Measurements from ENCODE around the gene ZMIZ1.

Gene ZMIZ1

DNA sequence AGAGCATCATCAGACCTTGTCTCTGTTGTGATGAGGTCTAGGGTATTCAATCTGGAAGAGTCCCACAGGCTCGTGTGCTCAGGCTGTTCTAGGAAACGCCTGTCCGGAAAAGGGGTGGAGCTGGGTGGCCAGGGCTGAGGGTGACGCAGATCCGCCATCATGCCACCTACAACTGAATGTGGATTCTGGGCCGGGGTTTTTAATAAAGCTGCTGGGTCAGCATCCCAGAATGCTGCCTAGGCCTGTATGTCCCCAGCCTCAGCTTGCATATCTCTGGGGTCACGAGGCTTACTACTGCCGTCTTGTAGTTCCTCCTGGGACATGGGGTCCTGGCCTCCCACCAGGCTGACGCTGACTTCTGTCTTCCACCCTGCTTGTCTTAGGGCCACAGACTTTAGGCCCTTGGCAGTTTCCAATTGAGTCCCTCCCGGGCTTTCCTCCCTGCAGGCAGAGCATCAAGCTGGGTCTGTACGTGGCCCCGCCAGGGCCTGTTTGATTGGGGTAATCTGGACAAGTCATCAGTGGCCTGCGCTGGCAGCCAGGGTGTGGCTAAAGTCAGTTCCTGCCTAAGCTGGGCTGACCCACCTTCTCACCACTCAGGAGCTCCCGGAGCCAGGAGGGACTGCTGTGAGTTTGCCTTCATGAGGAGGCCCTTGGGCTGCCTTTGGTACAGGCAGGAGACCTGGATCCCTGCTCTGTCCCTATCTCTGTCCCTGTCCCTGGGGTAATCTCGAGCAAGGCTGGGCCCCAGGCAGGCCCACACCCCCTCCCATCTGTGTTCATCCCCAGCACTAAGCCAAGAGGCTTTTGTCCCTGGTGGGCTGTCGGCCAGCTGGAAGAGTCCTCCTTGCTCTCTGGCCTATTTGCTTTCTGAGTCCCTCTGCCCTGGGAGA lies 79.9 kb downstream of the ZMIZ1 start:
- no peak for DNase-seq (ENCODE audit: low read depth in 1 of 2, low spot score in 1 of 2)

DNA sequence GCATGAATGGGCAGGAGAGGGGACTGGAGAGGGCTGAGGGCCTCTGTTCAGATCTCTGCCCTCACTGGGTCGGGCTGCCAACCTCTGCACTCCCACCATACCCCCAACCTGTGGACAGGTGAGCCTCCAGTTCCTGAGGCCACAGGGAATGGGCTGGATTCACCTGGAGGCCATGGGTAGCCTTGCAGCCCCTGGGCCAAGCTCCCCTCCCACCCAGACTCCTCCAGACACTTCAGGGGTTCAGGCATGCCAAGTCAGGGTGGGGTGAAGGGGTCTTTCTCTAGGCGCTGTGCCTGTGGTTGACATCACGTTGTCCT lies 80.5 kb downstream of the ZMIZ1 start:
- no peak for DNase-seq (ENCODE audit: low read depth in 1 of 2, low spot score in 1 of 2)

GRCh38 chr10:79149662-79150443 lies 81.1 kb downstream of the ZMIZ1 start:
- no peak for DNase-seq (ENCODE audit: low read depth in 1 of 2, low spot score in 1 of 2)

GRCh38 chr10:79150444-79150754 lies 81.6 kb downstream of the ZMIZ1 start:
- no peak for DNase-seq (ENCODE audit: low read depth in 1 of 2, low spot score in 1 of 2)

GRCh38 chr10:79152423-79152817 lies 83.7 kb downstream of the ZMIZ1 start:
- DNase-seq (ENCODE audit: low read depth in 1 of 2, low spot score in 1 of 2): no peak

GRCh38 chr10:79153745-79154144 lies 85.0 kb downstream of the ZMIZ1 start:
- DNase-seq (ENCODE audit: low read depth in 1 of 2, low spot score in 1 of 2): no peak

- no peak for DNase-seq (ENCODE audit: low read depth in 1 of 2, low spot score in 1 of 2)
Observed at GRCh38 chr10:79155301-79156081, 86.7 kb downstream of the ZMIZ1 start.

GRCh38 chr10:79156334-79157274 lies 87.8 kb downstream of the ZMIZ1 start:
- DNase-seq (ENCODE audit: low read depth in 1 of 2, low spot score in 1 of 2): no peak

- no peak for DNase-seq (ENCODE audit: low read depth in 1 of 2, low spot score in 1 of 2)
Observed at GRCh38 chr10:79158004-79158340, 89.2 kb downstream of the ZMIZ1 start.

DNA sequence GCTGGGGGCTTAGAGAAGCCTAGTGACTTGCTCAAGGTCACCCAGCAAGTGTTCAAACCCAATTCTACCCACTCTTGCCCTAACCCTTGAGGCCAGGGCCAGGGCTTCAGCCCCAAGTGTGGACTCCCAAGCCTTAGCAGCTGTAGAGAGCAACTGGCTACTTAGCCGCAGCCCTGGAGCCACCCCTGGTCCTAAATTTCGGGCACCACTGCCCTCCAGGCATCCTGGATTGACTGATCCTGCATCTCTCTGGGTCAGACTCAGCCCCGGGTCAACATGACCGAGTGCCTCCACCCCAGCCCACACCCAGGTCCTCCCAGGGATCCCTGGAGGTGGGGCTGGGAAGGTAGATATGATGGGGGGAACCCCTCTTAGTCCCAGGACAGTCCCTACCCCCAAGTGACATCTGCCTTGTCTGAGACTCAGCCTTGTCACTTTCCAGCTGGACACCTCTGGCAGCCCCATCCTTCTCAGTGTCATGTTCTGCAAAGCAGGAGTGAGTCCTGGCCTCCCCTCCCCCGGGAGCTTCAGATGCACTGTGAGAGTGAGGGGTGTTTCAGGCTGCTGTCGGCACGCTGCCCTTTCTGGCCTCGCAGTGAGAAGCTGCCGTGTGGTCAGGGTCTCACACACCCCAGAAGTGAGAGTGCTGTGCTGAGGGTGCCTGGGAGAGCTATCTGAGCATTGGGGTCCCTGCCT lies 89.8 kb downstream of the ZMIZ1 start:
- no peak for DNase-seq (ENCODE audit: low read depth in 1 of 2, low spot score in 1 of 2)

GRCh38 chr10:79159141-79159651 lies 90.4 kb downstream of the ZMIZ1 start:
- DNase-seq (ENCODE audit: low read depth in 1 of 2, low spot score in 1 of 2): no peak

GRCh38 chr10:79159785-79160184 lies 91.0 kb downstream of the ZMIZ1 start:
- DNase-seq (ENCODE audit: low read depth in 1 of 2, low spot score in 1 of 2): no peak

- no peak for DNase-seq (ENCODE audit: low read depth in 1 of 2, low spot score in 1 of 2)
Observed at GRCh38 chr10:79160191-79160590, 91.4 kb downstream of the ZMIZ1 start.

DNA sequence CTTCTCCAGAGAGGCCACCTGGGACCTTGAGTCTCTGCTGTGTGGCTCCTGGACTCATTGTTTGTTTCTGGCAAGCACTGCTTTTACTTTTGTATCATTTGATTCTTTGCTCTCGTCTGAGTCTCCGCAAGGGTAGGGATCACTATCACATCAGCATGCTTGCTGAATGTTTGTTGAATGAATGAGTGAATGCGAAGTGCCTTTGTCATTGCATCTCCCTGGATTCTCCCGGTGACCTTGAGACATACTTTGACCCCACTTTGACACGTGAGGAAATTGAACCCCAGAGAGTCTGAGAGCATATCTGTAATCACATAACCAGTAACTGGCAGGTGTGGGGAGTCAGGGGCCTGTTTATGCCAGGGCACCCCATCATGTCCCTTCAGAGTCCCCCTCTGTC lies 92.8 kb downstream of the ZMIZ1 start:
- DNase-seq (ENCODE audit: low read depth in 1 of 2, low spot score in 1 of 2): no peak

DNA sequence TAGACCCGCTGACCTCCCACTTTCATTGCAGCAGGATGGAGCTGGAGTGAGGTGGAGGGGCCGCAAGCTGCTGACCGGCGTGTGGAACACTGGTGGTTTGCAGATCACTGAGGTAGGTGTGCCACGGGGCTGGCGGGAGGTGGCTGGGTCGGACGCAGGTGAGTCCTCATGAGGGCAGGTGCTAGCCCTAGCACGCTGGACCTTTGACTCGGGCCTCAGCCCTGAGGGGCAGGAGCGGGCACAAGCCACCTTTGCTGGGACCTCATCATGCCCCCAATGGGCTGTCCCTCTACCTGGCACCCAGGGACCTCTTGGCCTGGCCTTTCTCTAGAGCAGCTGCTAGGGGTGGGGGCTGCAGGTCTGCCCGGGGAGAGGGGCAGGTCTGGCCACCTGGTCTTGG lies 93.3 kb downstream of the ZMIZ1 start:
- no peak for DNase-seq (ENCODE audit: low read depth in 1 of 2, low spot score in 1 of 2)

- no peak for DNase-seq (ENCODE audit: low read depth in 1 of 2, low spot score in 1 of 2)
Observed at GRCh38 chr10:79162861-79163665, 94.3 kb downstream of the ZMIZ1 start.

DNA sequence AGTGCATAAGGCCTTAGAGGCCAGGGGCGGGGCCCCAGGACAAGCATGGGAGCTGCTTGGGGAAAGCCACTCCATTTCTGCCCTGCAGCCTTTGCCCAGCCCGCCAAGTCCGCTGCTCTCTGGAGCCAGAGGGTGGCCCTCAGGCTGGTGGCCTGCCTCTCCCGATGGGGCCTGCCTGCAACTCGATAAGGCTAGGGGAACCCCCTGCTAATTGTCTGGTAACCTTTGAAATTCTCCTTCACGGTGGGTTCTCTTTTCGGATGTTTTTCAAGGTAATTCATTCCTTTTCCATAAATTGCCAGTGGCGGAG lies 94.9 kb downstream of the ZMIZ1 start:
- no peak for DNase-seq (ENCODE audit: low read depth in 1 of 2, low spot score in 1 of 2)

DNA sequence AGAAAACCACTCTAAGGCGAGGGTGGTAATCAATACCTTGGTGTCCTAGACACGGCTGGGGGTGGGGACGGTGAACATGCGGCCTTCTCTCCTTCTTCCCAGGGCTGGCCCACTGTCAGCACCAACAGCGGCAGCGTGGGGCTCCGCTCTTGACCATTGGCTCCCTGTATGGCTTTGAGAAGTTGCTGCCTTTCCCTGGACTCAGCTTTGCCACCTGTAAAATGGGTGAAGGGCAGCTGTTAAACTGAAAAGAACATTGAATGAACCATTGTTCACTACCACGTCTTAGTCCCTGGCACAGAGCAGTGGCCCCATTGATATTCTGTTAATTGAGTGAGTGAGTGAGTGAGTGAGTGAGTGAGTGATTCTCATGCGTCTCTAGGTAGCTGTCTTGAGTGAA lies 95.3 kb downstream of the ZMIZ1 start:
- DNase-seq (ENCODE audit: low read depth in 1 of 2, low spot score in 1 of 2): no peak

DNA sequence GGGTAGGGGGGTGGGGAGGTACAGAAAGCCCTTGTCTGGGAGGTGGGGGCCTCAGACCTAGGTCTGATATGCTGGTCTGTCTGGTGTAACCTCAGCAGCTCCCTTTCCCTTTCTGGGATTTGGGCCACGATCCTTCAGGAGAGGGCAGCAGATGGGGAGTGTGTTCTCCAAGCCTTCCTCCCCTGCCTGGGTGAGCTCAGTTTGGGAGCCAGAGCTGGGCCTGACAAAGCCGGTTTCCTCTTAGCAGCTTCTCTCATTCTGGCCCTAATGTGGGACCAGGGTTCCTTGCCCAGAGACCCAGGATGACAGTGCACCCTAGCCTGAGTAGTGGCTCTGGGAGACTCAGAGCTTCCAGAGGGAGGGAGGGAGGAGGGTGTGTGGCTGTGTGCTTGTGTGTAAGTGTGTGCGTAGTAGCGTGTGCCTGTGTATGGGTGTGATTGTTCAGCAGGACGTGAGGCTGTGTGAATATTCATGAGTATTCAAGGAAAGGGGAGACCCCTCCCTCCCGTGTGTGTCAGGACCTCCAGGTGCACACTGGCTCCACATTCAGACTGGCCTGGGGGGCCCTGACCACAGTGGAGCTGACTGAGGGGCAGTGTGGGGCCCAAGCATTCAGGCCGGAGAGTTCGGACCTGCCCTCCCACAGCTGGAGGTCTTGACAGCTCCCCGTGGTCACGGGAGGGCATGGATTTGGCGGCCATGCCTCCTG lies 96.5 kb downstream of the ZMIZ1 start:
- no peak for DNase-seq (ENCODE audit: low read depth in 1 of 2, low spot score in 1 of 2)
